HG03520 (cell line): ENCODE results near the gene SLC36A2.
A peak's percentile ranks its signal among the peaks of the same experiment; 100 is the strongest.

ENCODE experiments used
- ATAC-seq: cut with Tn5 transposase; IDR thresholded peaks from one replicate; pipeline ENCODE4 v1.9.1; 2021; ENCODE audit warnings: mild to moderate bottlenecking, moderate library complexity; ENCODE audit not compliant: unreplicated experiment

Gene SLC36A2

DNA sequence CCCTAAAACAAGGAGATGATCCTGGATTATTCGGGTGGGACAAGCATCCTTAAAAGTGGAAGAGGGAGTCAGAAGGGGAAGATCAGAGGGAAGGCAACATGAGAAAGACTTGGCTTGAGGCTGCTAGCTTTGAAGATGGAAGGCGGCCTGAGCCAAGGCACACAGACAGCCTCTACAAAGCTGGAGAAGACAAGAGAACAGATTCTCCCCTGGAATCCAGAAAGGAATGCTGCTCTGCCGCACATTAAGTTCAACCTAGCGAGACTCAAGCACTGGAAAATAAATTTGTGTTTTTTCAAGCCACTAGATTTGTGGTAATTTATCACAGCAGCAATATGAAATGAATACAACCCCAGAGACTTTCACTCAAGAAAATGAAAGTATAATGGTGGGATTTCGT, 61.7 kb downstream of the SLC36A2 start:
- ATAC-seq, result no peak

DNA sequence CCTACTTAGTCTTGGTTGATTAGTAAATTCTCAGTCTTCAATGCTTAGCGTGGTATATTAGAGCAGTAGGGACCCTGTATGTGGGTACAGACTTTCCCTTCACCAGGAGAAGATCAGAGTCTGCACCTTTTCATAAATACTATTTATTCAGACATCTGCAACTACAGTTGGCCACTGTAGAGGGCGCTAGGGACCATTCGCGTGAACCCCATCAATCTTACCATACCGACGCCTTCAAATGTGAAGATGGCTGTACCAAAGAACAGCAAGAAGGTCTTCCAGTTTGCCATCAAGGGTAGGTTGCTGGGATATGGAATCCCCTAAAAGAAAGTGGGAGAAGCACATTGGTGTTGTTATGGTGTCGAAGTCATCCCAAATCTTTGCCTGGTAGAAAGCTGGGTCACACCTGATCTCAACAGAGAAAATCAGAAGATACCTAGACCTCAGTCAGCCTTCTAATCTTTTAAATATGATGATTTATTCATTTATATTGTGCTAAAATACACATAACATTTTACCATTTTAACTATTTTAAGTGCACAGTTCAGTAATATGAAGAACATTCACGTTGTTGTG, 62.9 kb downstream of the SLC36A2 start:
- ATAC-seq, result no peak

DNA sequence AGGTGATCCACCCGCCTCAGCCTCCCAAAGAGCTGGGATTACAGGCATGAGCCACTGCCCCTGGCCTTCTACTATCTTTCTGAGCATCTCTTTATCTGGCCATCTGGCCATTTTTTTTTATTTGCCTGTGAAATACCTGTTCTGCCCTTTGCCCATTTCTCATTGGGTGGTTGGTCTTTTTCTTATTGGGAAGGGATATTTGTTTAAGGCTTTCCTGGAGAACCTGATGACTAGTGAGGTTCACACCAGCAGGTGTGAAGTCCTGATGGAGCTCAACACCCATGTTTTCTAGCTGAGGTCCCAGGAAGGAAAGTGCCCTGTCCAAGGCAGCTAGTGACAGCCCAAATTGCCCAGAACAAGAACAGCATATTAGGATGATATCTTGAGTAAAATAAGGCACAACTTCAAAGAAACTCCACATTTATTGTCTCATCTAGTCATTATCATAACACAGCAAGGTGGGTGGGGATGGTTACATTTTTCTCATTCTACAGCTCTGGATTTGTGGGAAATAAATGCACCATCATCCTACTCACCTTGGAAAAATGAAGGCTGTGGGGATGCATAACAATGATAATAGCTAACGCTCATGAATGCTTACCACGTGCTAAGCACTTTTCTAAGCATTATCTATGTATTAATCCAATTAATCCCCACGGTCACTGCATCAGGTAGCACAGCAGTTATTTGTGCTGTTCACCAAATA, 64.1 kb downstream of the SLC36A2 start:
- ATAC-seq, result no peak

DNA sequence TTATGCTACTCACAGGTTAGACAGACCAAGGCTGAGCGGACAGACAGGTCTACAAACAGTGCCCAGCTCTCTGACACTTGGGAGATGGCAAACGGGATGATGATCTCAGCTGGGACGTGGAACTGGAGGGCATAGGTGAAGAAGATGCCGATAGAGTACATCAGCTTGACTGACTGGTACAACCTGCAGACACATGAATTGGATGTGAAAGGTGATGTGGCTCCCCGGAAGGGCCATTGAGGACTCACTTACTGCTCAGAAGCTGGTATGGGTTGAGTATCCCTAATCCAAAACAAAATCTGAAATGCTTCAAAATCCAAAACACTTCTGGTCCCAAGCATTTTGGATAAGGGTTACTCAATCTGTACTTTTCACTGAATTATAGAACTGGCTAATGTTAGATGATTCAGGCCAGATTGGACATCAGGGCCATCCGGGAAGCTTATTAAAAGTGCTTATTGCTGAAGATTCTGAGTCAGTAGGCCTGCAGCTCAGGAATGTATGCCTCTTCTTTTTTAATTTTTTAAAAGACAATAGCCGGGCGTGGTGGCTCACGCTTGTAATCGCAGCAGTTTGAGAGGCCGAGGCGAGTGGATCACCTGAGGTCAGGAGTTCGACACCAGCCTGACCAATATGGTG, 66.2 kb downstream of the SLC36A2 start:
- ATAC-seq, result no peak

DNA sequence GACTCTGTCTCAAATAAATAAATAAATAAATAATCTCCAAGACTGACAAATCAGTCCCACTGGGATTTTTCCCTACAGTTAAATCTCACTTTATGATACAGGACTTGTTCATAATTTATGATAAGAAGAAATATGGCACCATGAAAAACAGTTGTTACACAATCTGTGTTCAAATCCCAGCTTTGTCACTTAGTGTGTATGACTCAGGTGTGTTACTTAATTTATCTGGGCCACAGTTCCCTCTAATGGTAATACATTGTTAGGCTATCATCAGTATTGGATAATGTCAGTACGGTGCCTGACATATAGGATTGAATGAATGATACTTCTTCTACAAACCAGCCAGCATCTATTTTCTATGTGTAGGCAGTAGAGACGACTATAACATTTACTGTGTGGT, 66.9 kb downstream of the SLC36A2 start:
- no peak for ATAC-seq

DNA sequence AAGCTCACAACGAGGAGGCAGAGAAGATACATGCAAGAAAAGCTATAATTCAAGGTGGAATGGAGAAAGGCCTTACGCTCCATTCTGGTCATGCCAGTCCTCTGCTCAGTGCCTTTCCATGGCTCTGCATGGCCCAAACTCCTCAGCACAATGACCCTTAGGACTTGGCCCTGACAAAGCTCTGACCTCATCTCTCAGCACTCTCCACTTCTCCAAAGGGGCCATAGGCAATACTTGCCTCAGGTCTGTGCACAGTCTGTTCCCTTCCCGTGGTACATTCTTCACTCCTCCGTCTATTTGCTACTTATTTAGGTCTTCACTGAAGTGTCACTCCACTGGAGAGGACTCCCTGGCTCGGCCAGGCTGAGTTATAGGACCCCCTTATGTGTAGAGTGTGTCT, 68.5 kb downstream of the SLC36A2 start:
- no peak for ATAC-seq

DNA sequence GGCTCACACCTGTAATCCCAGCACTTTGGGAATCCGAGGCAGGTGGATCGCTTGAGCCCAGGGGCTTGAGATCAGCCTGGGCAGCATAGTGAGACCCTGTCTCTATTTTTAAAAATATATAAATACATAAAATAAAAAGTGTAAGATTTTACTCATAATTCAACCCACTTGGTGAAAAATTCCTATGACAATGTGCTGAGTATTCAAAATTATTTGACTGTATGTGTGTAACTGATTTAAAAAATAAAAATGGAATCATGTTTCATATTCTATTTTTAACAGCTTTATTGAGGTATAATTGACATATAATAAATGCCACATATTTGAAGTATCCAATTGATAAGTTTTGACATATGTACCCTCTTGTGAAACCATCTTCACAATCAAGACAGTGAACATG, 71.6 kb downstream of the SLC36A2 start:
- ATAC-seq, result no peak

DNA sequence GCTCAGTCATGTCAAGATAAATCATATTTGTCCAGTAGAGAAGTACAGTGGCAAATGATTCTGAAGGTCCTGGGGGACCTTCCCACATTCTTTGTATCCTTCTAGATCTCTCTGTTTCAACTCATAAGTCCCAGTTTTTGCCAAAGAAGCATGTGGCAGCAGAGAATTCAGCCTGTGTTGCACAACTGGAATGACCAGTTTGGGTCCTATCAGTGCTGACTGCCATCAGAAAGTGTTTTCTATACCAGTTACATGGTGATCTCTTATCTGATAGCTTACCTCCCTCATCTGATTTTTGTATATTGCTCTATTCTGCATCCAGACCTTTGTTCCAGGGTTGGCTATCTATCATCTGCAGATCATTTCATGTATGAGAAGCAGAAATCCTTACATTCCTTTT, 72.7 kb downstream of the SLC36A2 start:
- no peak for ATAC-seq

DNA sequence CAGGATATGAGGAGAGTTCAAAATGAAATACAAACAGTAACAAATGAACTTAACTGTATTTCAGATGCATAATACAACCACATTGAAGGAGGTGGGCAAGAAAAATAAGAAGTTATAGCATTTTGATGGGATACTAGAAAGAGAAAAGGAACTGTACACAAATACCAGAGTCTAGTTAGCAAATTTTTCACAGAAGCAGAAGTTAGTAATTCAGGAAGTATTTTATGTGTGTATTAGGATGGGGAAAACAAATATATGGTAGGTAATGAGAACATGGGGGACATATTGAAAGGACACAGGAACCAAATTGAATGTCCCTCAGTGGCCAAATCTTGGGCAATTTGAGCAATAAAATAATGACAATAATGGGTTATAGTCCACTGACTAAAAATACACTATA, 76.0 kb downstream of the SLC36A2 start:
- ATAC-seq, result no peak

DNA sequence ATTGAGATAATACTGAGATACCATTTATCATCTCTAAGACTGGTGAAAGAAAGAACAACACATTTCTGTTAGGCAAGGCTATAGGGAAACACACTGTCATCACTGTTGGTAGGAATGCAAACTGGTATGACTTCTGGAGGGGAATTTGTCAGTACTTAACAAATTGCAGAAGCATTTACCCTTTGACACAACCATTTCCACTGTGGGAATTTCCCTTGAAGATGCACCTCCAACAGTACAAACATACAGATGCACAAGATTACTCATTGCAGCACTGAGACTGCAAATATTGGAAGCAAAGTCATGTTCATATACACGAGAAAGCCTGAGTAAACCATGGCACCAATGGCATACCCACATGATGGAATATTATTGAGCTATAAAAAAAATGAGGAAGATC, 76.8 kb downstream of the SLC36A2 start:
- ATAC-seq, result peak; percentile 92

DNA sequence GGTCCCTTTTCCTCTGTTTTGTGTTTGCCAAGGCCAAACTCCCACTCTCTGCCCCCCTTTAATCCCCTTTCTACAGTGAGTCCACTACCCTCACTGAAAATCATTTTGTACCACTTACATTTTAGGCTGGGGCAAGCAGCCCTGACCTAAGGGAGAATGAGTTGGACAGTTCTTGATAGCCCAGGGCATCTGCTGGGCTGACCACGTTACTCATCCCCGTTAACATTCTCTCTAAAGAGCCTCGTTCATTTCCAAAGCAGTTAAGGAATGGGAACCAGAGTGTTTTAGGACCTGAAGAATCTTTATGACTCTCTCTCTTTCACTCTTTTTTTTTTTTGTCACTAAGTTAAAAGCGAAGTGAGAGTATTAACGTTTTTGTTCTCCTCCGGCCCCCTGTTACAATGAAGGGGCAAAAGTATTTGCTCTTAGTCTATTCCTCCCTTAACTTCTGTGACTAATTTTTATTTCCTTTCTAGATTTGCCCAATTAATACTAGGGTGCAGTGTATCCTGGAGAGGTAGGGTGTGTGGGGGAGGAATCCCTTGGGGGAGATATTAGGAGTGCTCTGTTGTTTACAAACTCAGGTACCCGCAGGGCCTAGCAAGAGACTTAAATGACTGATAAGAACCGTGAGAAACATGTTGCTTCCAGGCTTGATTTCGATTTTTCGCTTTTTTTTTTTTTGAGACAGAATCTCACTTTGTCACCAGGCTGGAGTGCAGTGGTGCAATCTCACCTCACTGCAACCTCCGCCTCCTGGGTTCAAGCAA, 79.7 kb downstream of the SLC36A2 start:
- no peak for ATAC-seq
